ENCODE measurements around the gene NLRP5.
"Not testable (repeated sequence)": the region's sequence is repeated elsewhere in the genome, so short reads cannot be mapped to it uniquely, and the experiment has no call there.

NLRP5 gene

GRCh38 chr19:56099638-56100539 is 113.3 kb downstream of the NLRP5 start:
- no peak for DNase-seq

DNA sequence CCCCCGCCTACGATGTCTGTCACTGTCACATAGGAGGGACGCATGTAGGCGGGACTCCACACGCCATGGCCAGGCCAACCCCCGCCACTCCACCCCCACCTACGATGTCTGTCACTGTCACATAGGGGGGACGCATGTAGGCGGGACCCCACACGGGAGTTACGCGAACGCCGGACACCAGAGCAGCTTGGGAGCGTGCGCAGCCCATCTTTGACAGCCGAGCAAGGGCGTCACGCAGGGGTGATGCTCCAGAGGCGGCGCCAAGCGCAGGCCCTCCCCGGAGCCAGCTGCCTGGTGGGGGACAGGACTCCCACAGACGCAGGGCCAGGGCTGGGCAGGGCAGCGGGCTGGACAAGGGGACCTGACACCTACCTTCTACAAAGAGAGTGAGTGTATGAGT is 114.5 kb downstream of the NLRP5 start:
- DNase-seq, result no peak

DNA sequence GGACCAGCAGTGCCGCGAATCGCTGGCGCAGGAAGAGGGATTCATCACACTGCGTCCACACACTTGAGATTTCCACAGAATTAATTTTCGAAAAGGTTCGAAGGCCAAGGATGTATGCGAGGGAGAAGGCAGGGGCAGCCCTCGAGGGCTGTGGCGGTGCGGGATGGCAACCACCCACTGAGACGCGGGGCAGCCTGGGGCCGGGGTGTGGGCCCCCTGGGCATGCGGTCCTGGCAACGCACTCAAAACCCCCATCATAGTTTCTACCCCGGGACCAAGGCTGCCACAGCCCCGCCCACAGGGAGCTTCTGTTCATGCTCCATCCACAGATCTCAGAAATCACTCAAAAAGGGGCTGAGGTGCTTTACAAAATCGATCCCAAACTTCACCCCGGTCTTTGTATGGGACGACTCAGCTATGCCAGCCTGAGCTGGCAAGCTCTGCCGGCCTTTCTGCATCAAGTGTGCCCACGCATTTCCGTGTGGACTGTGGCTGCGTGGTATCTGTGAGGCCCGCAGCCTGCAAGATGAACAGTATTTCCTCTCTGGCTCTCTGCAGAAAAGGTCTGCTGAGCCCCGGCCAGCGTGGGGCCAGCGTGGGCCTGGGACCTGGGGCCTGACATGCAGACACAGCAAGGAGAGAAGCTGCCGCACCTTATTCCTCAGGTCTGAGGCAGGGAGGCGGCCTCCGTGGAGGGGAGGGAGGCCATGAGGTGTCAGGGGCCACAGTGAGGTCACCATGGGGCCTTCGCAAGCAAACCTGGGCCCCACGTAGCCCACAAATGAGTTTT is 115.4 kb downstream of the NLRP5 start:
- no peak for DNase-seq

DNA sequence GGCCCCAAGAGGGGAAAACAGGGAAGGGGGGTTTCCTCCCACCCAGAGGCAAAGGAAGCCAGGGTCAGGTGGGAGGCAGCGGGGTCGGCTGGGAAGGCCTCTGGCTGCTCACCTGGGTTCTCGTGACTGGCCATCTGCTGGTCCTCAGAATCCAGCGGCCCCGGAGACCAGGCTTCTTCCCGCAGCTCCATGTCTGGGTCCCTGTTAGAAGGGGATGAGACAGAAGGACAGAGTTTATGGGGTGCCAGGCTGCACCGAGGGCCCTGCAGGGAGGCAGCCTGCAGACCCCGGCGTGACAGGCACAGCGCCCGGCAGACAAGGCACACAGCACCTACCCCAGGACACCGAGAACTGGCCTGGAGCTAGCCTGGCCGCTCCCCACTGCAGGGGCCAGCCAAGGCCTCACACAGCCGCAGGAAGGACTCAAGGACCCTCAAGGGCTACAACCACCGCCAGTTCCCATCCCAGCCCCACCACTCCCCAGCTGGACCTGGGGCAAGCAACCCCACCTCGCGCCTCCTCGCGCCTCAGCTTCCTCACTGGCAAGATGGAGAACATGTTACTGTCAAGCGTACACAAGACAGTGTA is 116.5 kb downstream of the NLRP5 start:
- no peak for DNase-seq

GRCh38 chr19:56104423-56104822 is 117.8 kb downstream of the NLRP5 start:
- no peak for DNase-seq

DNA sequence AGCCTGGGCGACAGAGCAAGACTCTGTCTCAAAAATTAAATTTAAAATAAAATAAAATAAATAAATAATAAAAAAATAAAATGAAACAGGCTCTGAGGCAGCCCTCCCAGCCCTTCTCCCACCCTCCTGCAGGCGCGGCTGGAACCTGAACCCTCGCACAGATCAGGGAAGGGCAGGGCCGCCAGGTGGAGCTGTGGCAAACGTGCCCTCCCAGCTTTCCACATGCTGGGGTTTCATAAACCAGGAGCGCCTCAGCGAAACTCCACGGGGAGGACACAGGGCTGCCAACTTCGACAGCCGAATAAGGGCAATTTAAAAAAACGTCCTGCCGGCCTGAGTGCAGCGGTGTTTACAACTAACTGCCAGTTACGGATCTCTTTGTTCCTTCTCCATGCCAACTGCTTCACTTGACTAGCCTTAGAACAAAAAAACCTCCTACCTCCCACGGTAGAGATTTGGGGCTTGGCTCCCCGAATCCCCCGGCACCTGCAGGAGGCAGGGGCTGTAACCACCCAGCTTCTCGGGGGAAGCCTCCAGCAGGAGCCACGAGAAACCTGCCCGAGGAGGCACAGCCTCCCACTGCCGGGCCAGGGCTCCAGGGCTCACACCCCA is 118.6 kb downstream of the NLRP5 start:
- peak; percentile 84 for DNase-seq

- DNase-seq, result not testable (repeated sequence)
Measured at GRCh38 chr19:56105831-56106396, 119.3 kb downstream of the NLRP5 start.

- no peak for DNase-seq
Measured at GRCh38 chr19:56106397-56106849, 119.8 kb downstream of the NLRP5 start.

GRCh38 chr19:56106993-56107392 is 120.4 kb downstream of the NLRP5 start:
- DNase-seq, result no peak

- DNase-seq, result peak; percentile 15
Measured at GRCh38 chr19:56107626-56108351, 121.2 kb downstream of the NLRP5 start.

- no peak for DNase-seq
Measured at GRCh38 chr19:56108447-56109195, 122.0 kb downstream of the NLRP5 start.

- no peak for DNase-seq
Measured at GRCh38 chr19:56109226-56109625, 122.7 kb downstream of the NLRP5 start.

- no peak for DNase-seq
Measured at GRCh38 chr19:56110515-56111448, 124.2 kb downstream of the NLRP5 start.

Data from NCI-H1436 (cell line).